ENCODE data around the gene PMEL. TPM values are rescaled to one million over a fixed set of nuclear protein-coding genes. Genes with fewer than 3 reads are reported as not detected.

The PMEL gene
- total and polyA plus RNA-seq, 9 of the 15 experiments (the other 6 are each of a cell fraction or from before 2014, with no cell fraction given) = 0.36 to 2.0 (median 0.98) TPM

GRCh38 chr12:55927588-55928502, 38.0 kb downstream of the PMEL start, which contains the start of gene PYM1 (continued):
- TF ChIP-seq, protein P1, sequence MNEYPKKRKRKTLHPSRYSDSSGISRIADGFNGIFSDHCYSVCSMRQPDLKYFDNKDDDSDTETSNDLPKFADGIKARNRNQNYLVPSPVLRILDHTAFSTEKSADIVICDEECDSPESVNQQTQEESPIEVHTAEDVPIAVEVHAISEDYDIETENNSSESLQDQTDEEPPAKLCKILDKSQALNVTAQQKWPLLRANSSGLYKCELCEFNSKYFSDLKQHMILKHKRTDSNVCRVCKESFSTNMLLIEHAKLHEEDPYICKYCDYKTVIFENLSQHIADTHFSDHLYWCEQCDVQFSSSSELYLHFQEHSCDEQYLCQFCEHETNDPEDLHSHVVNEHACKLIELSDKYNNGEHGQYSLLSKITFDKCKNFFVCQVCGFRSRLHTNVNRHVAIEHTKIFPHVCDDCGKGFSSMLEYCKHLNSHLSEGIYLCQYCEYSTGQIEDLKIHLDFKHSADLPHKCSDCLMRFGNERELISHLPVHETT (CRISPR knock-in tag; conservative IDR thresholded peaks at IDR 0.05 in 1 of 2, IDR thresholded peaks at IDR 0.05 in 1 of 2) = no peak
- TF ChIP-seq ZNF311 (CRISPR knock-in tag; IDR thresholded peaks at IDR 0.05) = no peak
- no peak for TF ChIP-seq ETS2 (tag; IDR thresholded peaks at IDR 0.05; ENCODE audit: borderline replicate concordance, poor library complexity, severe bottlenecking)
- peak; percentile 73 for TF ChIP-seq TAF9B (IDR thresholded peaks at IDR 0.05; ENCODE audit: partially characterized antibody)
- no peak for TF ChIP-seq ADNP (tag; IDR thresholded peaks at IDR 0.05)
- TF ChIP-seq ZNF134 (CRISPR knock-in tag; conservative IDR thresholded peaks at IDR 0.05) = no peak
- 0 out of 2 replicates have a peak, but pooled peaks have one; percentile 28 for TF ChIP-seq ZBTB33 (CRISPR knock-in tag; IDR thresholded peaks at IDR 0.05)
- TF ChIP-seq, protein P2, sequence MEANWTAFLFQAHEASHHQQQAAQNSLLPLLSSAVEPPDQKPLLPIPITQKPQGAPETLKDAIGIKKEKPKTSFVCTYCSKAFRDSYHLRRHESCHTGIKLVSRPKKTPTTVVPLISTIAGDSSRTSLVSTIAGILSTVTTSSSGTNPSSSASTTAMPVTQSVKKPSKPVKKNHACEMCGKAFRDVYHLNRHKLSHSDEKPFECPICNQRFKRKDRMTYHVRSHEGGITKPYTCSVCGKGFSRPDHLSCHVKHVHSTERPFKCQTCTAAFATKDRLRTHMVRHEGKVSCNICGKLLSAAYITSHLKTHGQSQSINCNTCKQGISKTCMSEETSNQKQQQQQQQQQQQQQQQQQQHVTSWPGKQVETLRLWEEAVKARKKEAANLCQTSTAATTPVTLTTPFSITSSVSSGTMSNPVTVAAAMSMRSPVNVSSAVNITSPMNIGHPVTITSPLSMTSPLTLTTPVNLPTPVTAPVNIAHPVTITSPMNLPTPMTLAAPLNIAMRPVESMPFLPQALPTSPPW (CRISPR knock-in tag; IDR thresholded peaks at IDR 0.05) = 0 out of 2 replicates have a peak, but pooled peaks have one; percentile 19
- TF ChIP-seq HNRNPL (IDR thresholded peaks at IDR 0.05; ENCODE audit: low read depth, low read length) = 0 out of 2 replicates have a peak, but pooled peaks have one; percentile 46
- TF ChIP-seq ZC3H11A (IDR thresholded peaks at IDR 0.05; ENCODE audit: low read depth, low read length) = no peak
- TF ChIP-seq PML (IDR thresholded peaks at IDR 0.05; ENCODE audit: low read length) = peak; percentile 43; the same call in 1 of the 2 replicates
- no peak for TF ChIP-seq NEUROD1 (IDR thresholded peaks at IDR 0.05; ENCODE audit: borderline replicate concordance, low read depth, low read length, partially characterized antibody)
- no peak for TF ChIP-seq HDAC6 (IDR thresholded peaks at IDR 0.05; ENCODE audit: low read depth, low read length)
- TF ChIP-seq SMARCB1 (IDR thresholded peaks at IDR 0.05; ENCODE audit: insufficient read length, low read depth) = no peak
- TF ChIP-seq GTF3C2 (IDR thresholded peaks at IDR 0.05; ENCODE audit: borderline replicate concordance, extremely low read depth, insufficient read length) = no peak
- 0 out of 4 replicates have a peak, but pooled peaks of 1 of the 2 experiments have one; percentile 13 for TF ChIP-seq FOXA3 (CRISPR knock-in tag; conservative IDR thresholded peaks at IDR 0.05 in 1 of 2, IDR thresholded peaks at IDR 0.05 in 1 of 2)
- TF ChIP-seq JUNB (CRISPR knock-in tag; conservative IDR thresholded peaks at IDR 0.05) = no peak
- TF ChIP-seq HIVEP1 (CRISPR knock-in tag; IDR thresholded peaks at IDR 0.05) = no peak
